Duodenal mucosa (tissue), 2 donors: ENCODE measurements around the gene CLPTM1.

ENCODE experiments used
- H3K27ac ChIP-seq: one replicate; pipeline ENCODE4 v1.7.0; 2013; ENCODE audit warnings: low read depth, low read length
- H3K27me3 ChIP-seq, 2 donors: one replicate each; pipeline ENCODE4 v1.7.0; 2013; ENCODE audit warnings: low read length in 2 of 2, control low read depth in 1 of 2; ENCODE audit not compliant: insufficient read depth in 2 of 2, control insufficient read depth in 1 of 2
- H3K36me3 ChIP-seq, 2 donors: one replicate each; pipeline ENCODE4 v1.7.0; 2013; ENCODE audit warnings: low read length in 2 of 2, control low read depth in 1 of 2; ENCODE audit not compliant: insufficient read depth in 2 of 2, control insufficient read depth in 1 of 2
- H3K4me1 ChIP-seq, 2 donors: one replicate each; pipeline ENCODE4 v1.7.0; 2013; ENCODE audit warnings: low read length in 2 of 2, control low read depth in 1 of 2; ENCODE audit not compliant: insufficient read depth in 2 of 2, control insufficient read depth in 1 of 2
- H3K4me3 ChIP-seq, 2 donors: one replicate each; pipeline ENCODE4 v1.7.0; 2013; ENCODE audit warnings: low read length in 2 of 2, low read depth in 1 of 2
- H3K9ac ChIP-seq, 2 donors: one replicate each; pipeline ENCODE4 v1.7.0; 2013; ENCODE audit warnings: low read length in 2 of 2, low read depth in 1 of 2
- H3K9me3 ChIP-seq, 2 donors: one replicate each; pipeline ENCODE4 v1.7.0; 2013; ENCODE audit warnings: low read length in 2 of 2, control low read depth in 1 of 2; ENCODE audit not compliant: control insufficient read depth in 1 of 2

The CLPTM1 gene

GRCh38 chr19:45025264-45025663 is 70.1 kb downstream of the CLPTM1 start:
- Histone ChIP-seq H3K36me3 (peaks cover 22 to 26% of the 10 kb centered on the region in 2 donors), H3K27ac (no peak overlapping the region), H3K9ac (no peak overlapping the region), H3K27me3 (no peaks in the 10 kb centered on the region), H3K4me1 (no peaks in the 10 kb centered on the region), H3K4me3 (no peak overlapping the region), H3K9me3 (no peaks in the 10 kb centered on the region)

GRCh38 chr19:45027371-45027770 is 72.2 kb downstream of the CLPTM1 start:
- H3K4me1 ChIP-seq, result no peaks in the 10 kb centered on the region
- no peak overlapping the region for H3K4me3 ChIP-seq
- H3K27ac ChIP-seq, result no peak overlapping the region
- peaks cover 21 to 26% of the 10 kb centered on the region in 2 donors for H3K36me3 ChIP-seq
- H3K9me3 ChIP-seq, result no peaks in the 10 kb centered on the region
- no peak overlapping the region for H3K9ac ChIP-seq
- H3K27me3 ChIP-seq, result no peaks in the 10 kb centered on the region

DNA sequence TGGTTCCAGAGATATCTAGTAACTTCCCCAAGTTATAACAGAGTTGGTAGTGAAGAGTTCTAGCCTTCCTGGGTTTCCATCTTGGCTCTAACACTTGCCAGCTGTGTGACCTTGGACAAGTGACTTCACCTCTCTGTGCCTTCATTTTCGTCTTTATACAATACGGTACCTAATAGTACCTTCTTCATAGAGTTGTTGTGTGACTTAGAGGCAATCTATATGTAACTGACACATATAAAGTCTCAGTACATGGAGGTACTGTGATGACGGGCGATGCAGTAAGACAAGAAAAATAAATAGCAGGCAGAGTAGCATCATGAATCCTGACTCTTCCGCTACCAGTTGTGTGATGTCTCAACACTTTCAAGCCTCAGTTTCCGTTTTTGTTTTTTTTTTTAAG is 75.6 kb downstream of the CLPTM1 start:
- Histone ChIP-seq H3K36me3 (peaks cover 34 to 39% of the 10 kb centered on the region in 2 donors), H3K27ac (no peak overlapping the region), H3K27me3 (no peaks in the 10 kb centered on the region), H3K4me3 (no peak overlapping the region), H3K9me3 (no peaks in the 10 kb centered on the region), H3K9ac (no peak overlapping the region), H3K4me1 (no peaks in the 10 kb centered on the region)

DNA sequence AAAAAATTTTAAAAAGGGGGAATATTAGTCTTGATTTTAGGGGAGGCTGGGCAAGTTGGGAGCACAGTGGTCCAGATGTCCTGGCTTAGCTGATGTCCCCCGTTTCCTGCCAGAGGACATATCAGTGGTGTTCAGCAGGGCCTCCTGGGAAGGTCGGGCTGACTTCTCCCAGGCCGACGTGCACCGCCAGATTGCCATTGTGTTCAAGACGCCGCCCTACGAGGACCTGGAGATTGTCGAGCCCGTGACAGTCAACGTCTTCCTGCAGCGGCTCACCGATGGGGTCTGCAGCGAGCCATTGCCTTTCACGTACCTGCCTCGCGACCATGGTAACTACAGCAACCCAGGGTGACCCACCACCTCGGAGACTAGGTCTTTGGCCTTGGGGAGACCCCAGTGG is 77.2 kb downstream of the CLPTM1 start:
- no peak overlapping the region for H3K9ac ChIP-seq
- no peak overlapping the region for H3K27ac ChIP-seq
- no peaks in the 10 kb centered on the region for H3K4me1 ChIP-seq
- H3K9me3 ChIP-seq, result no peaks in the 10 kb centered on the region
- peaks cover 28 to 38% of the 10 kb centered on the region in 2 donors for H3K36me3 ChIP-seq
- no peaks in the 10 kb centered on the region for H3K27me3 ChIP-seq
- no peak overlapping the region for H3K4me3 ChIP-seq

- Histone ChIP-seq H3K36me3 (peaks cover 28 to 43% of the 10 kb centered on the region in 2 donors), H3K4me1 (peaks cover 13 to 14% of the 10 kb centered on the region in 2 donors), H3K27me3 (no peaks in the 10 kb centered on the region), H3K4me3 (no peak overlapping the region), H3K27ac (no peak overlapping the region), H3K9ac (no peak overlapping the region), H3K9me3 (no peaks in the 10 kb centered on the region)
These were observed 80.6 kb downstream of the CLPTM1 start for GRCh38 chr19:45035755-45036154.

DNA sequence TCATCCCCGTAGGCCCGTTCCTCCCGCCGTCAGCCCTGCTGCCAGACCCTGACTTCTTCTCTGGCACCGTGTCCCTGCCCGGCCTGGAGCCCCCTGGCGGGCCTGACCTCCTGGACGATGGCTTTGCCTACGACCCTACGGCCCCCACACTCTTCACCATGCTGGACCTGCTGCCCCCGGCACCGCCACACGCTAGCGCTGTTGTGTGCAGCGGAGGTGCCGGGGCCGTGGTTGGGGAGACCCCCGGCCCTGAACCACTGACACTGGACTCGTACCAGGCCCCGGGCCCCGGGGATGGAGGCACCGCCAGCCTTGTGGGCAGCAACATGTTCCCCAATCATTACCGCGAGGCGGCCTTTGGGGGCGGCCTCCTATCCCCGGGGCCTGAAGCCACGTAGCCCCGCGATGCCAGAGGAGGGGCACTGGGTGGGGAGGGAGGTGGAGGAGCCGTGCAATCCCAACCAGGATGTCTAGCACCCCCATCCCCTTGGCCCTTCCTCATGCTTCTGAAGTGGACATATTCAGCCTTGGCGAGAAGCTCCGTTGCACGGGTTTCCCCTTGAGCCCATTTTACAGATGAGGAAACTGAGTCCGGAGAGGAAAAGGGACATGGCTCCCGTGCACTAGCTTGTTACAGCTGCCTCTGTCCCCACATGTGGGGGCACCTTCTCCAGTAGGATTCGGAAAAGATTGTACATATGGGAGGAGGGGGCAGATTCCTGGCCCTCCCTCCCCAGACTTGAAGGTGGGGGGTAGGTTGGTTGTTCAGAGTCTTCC is 82.4 kb downstream of the CLPTM1 start:
- H3K36me3 ChIP-seq, result peaks cover 24 to 53% of the 10 kb centered on the region in 2 donors
- H3K4me3 ChIP-seq, result no peak overlapping the region
- H3K27ac ChIP-seq, result no peak overlapping the region
- H3K4me1 ChIP-seq, result peaks cover 13 to 28% of the 10 kb centered on the region in 2 donors
- H3K27me3 ChIP-seq, result no peaks in the 10 kb centered on the region
- H3K9me3 ChIP-seq, result no peaks in the 10 kb centered on the region
- no peak overlapping the region for H3K9ac ChIP-seq

- H3K36me3 ChIP-seq, result peaks cover 18 to 52% of the 10 kb centered on the region in 2 donors
- H3K27me3 ChIP-seq, result no peaks in the 10 kb centered on the region
- H3K9ac ChIP-seq, result peak within 1 kb of the TSS; percentile 92 to 97
- H3K4me3 ChIP-seq, result peak within 1 kb of the TSS; percentile 81 to 92
- H3K27ac ChIP-seq, result peak within 1 kb of the TSS; percentile 99
- H3K4me1 ChIP-seq, result peaks cover 13 to 28% of the 10 kb centered on the region in 2 donors
- no peaks in the 10 kb centered on the region for H3K9me3 ChIP-seq
These were observed 84.0 kb downstream of the CLPTM1 start, which contains the start of gene CLASRP for GRCh38 chr19:45038931-45039893. Gene CLASRP, plus strand, starts transcription at chr19:45039045. Its CDS starts 1,168 bp downstream, at chr19:45040213.

DNA sequence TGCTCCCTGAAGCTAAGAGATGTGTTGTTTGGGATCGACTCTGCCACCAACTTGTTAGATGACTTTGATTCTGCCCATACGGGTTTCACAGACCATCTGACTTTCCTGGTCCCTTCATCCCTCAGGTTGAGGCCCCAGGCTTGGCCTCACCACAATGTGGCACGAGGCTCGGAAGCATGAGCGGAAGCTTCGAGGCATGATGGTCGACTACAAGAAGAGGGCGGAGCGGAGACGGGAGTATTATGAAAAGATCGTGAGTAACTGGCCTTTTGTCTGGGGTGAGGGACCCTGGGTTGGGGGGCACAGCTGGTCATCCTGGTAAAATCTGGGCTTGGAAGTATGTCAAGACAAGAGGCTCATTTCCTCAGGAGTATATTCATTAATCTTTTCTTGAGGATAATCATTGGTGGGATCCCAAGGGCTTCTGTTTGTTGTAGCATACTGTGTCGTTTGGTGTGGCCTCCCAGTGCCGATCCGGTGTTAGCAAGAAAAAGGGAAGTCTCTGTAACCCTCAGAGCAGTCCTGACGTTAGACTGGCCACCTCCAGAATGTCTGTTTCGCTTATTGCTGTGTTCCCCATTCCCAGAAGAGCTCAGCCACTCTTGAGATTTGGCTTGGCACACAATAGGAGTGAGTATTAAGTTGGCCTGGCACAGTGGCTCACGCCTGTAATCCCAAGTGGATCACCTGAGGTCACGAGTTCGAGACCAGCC is 85.0 kb downstream of the CLPTM1 start:
- peaks cover 14 to 54% of the 10 kb centered on the region in 2 donors for H3K36me3 ChIP-seq
- peaks cover 19 to 36% of the 10 kb centered on the region in 2 donors for H3K4me1 ChIP-seq
- H3K9ac ChIP-seq, result peak overlapping the region; percentile 92 to 97
- H3K27me3 ChIP-seq, result no peaks in the 10 kb centered on the region
- H3K9me3 ChIP-seq, result no peaks in the 10 kb centered on the region
- H3K4me3 ChIP-seq, result peak overlapping the region; percentile 81 to 92
- H3K27ac ChIP-seq, result no peak overlapping the region

GRCh38 chr19:45041125-45041524 is 85.9 kb downstream of the CLPTM1 start:
- Histone ChIP-seq H3K36me3 (peaks cover 15 to 56% of the 10 kb centered on the region in 2 donors), H3K4me1 (peaks cover 28 to 45% of the 10 kb centered on the region in 2 donors), H3K27ac (no peak overlapping the region), H3K4me3 (no peak overlapping the region), H3K9me3 (no peaks in the 10 kb centered on the region), H3K27me3 (no peaks in the 10 kb centered on the region), H3K9ac (no peak overlapping the region)
